Stimulated activated CD8-positive, alpha-beta memory T cell treated with anti-CD3 and anti-CD28 coated beads, Interleukin-4, amount 100 ng/mL, for 24 hours (primary cell): ENCODE measurements around the gene ZNF839.
"Not testable (repeated sequence)": the region's sequence is repeated elsewhere in the genome, so short reads cannot be mapped to it uniquely, and the experiment has no call there.

ENCODE experiments used
- DNase-seq: peaks from one replicate; pipeline ENCODE4 v3.0.0-alpha.2; 2020; ENCODE audit warnings: low read depth

The ZNF839 gene

GRCh38 chr14:102314242-102315011 is 5.1 kb upstream of the ZNF839 start:
- peak; percentile 66 for DNase-seq

DNA sequence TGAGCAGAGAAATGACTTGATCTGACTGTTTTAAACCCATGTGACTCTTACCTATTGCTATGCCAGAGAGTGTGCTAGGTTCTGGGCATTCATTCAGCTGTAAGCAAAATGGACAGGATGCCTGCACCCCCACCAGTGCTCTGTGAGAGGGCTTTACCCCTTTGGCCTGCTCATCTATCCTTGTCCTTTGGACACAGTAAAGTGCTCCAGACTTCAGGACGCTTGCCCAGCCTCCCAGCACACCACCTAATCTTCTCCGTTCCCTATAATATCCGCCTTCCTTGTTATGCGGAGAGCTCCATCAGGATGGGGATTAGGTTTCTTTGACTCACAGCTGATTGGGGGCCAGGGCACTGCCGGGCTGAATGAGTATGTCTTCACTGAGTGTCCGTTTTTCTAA is 4.4 kb upstream of the ZNF839 start:
- no peak for DNase-seq

GRCh38 chr14:102316338-102316742 is 3.2 kb upstream of the ZNF839 start:
- DNase-seq, result no peak

- peak; percentile 90 for DNase-seq
Observed at GRCh38 chr14:102316743-102317563, 2.6 kb upstream of the ZNF839 start.

GRCh38 chr14:102317564-102318248 is 1.8 kb upstream of the ZNF839 start:
- no peak for DNase-seq

DNA sequence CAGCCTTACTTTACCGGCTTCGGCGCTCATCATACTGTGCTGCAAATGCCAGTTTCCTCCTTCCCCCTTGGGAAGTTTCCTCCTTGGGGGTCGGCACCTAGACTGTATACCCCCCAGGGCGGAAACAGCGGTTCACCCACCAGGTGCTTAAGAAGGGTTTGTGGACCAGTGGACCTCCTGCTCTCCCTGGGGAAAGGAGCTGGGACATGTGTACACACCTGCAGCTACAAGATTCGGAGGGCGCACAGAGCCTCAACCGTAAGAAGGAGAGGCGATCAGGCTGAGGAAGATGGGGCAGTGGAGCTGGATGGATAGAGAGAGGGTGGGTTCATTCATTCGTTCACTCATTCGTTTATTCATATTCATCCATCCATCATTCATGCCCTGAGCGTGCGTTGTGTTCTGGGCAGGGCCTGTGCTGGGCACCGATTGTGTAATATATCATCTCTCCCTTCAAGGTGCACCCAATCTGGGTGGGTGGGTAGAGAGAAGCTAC is 717 bp upstream of the ZNF839 start:
- DNase-seq, result no peak

GRCh38 chr14:102320033-102320660 is 601 bp downstream of the ZNF839 start:
- DNase-seq, result no peak

DNA sequence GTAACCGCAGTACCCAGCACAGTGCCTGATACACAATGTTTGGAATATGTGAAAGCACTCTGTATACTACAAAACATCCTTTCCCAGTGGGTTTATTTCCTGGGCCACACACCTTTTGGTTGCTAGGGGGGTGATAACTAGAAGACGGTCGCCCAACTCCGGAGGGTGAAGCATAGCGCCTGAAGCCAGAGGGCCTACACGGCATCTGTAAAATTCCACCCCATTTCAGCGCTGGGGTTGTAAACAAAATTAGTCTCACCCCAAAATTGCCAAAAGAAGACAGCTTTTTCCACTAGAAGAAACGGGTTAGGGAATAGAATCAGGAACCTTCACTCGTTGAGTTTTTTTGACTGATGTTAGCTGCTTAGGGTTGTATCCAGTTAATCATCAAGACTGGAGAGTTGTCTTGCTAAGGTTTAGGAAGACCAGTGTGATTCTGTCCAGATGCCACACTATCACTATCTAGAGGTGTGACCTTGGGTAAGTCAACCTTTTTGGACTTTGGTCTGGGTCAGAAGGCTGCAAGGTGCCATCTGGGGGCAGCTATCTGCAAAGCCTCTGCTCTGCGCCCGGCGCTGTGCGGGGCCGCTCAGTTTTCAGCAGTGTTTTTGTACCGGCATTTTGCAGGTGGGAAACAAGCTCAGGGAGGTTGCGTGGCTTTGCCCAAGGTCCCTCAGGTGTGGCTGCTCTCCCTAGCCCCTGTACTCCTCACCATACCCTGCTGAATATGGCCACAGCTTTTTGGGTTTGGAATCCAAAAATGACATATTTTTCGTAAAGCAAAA is 1.3 kb downstream of the ZNF839 start:
- DNase-seq, result no peak

GRCh38 chr14:102321456-102322422 is 2.2 kb downstream of the ZNF839 start:
- DNase-seq, result no peak

- DNase-seq, result no peak
Observed at GRCh38 chr14:102323102-102323501, 3.6 kb downstream of the ZNF839 start.

DNA sequence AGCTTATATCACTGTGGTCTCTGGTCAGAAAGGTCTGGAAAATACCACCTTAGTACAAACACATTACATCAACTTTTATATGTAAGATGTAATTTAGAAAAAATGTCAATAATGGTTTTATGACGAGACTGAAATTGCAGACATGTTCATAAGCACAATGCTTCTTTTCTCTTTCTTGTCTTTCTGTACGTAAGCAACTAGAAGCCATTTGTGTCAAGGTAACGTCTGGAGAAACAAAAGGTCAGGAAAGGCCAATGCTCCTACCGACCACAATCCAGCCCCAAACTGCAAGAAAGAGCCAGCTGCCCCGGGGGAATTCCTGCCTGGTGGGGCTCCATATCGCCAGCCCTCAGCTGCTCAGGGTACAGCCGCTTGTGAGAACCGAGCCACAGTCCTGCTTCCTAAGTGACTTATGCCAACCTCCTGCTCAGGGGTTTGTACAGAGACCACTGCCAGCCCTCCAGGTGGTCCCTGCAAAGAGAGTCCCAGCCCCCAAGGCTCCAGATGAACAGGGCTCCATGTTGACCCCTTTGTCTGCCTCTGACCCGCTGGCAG is 6.3 kb downstream of the ZNF839 start:
- DNase-seq, result no peak

GRCh38 chr14:102326583-102326982 is 7.0 kb downstream of the ZNF839 start:
- DNase-seq, result no peak

DNA sequence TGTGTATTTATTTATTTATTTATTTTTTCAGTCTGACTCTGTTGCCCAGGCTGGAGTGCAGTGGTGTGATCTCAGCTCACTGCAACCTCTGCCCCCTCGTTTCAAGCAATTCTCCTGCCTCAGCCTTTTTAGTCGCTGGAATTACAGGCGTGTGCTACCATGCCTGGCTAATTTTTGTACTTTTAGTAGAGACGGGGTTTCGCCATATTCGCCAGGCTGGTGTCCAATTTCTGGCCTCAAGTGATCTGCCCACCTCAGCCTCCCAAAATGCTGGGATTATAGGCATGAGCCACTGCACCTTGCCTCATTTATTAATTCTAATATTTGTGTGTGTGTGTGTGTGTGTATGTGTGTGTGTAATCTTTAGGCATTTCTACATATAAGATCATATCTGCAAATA is 9.8 kb downstream of the ZNF839 start:
- not testable (repeated sequence) for DNase-seq

GRCh38 chr14:102330806-102331205 is 11.3 kb downstream of the ZNF839 start:
- no peak for DNase-seq

DNA sequence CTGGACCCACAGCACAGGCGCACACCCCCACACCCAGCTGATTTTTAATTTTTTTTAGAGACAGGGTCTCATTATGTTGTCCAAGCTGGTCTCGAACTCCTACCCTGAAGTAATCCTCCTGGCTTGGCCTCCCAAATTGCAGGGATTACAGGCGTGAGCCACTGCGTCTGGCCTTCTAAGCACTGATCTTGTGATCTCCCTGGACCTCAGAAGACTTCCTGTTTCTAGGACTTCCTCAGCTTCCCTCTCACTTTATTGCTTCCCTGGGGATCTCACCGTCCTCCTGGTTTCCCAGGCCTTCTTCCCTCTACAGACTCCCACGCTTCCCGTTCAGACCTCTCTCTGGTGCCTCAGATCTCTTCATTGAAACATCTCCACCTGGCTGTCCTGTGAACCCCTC is 13.8 kb downstream of the ZNF839 start:
- DNase-seq, result no peak

DNA sequence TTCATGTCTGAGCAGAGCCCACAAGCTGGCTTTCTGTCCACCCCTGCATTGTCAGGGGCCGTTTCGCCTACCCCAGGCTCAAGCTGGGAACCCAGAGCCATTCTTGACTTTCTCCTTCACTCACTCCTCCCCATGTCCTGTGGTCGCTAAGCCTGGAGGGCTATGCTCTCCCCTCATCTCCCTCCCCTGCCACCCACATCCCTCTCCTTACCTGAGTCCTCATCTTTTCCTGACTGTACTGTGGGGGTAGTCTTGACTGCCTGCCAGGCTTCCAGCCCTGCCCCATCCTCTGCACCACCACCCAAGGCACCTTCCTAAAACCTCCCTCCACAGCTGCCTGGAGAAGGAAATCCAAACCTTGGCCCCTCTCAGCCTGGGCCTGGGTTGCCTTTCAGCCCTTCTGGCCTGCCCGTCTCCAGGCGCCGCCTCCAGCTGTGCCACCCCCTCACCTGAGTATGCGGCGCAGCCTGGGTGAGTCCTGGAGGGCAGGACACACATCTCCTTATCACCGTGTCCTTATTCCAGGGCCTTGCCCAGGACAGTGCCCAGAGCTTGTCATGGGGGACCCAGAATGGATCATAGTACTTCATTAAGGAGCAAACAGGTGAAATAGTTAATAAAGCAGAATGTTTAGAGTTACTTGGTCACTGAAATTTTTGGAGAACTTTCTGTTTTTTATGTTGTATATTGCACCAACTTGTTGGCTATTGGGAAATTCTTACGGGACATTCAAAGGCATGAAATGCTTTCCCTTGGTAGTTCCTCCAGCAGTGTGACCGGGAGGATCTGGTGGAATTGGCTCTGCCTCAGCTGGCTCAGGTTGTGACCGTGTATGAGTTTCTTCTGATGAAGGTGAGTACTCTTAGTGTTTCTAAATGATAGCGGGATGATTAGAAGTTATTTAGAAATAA is 14.5 kb downstream of the ZNF839 start:
- no peak for DNase-seq

DNA sequence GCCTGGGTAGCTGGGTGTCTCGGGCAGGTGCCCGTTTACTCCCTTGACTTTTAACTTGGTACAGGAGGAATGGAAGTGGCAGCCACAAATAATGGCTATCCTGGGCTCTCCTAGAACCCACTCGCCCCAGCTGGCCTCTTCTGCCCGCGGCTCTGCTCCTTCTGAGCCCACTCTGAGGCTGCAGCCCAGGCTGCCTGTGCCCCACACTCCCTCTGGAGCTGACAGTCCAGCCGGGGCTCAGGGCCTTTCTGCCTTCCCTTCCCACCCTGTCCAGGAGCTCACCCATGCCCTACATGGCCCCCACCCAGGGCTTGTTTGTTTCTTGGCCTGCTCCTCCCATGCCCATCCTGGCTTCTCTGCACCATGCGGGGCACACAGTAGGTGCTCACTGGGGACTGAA is 15.6 kb downstream of the ZNF839 start:
- no peak for DNase-seq

DNA sequence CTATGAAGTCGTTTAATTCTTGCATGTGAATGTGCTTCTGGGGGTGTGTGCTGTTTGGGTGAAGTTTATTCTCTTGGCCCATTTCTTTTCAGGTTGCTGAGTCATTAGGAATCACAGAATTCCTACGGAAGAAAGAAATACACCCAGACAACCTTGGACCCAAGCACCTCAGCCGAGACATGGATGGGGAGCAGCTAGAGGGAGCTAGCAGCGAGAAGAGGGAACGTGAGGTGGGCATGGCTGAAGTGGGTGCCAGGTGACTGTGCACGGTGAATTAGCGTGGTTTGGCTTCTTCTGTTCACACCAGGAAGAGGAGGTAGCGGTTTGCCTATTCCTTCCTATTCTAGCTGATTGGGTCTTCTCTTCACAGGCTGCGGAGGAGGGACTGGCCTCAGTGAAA is 19.2 kb downstream of the ZNF839 start:
- no peak for DNase-seq

DNA sequence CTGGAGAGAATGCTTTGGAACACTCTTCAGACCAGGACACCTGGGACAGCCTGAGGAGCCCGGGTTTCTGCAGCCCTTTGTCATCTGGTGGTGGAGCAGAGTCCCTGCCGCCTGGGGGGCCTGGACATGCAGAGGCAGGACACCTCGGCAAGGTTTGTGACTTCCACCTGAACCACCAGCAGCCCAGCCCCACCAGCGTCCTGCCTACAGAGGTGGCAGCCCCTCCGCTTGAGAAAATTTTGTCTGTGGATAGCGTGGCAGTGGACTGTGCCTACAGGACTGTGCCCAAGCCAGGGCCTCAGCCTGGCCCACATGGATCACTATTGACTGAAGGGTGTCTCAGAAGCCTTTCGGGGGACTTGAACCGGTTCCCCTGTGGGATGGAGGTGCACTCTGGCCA is 22.0 kb downstream of the ZNF839 start:
- no peak for DNase-seq
